ENCODE data around the gene EIF4E2.

- no peak for TF ChIP-seq CTCF (IDR thresholded peaks at IDR 0.05)
- no peak for TF ChIP-seq POLR2A (IDR thresholded peaks at IDR 0.05)
These were observed 44.6 kb upstream of the EIF4E2 start for GRCh38 chr2:232505856-232506255.
